ENCODE data around the gene CLEC1A. TPM values are rescaled to one million over a fixed set of nuclear protein-coding genes. Genes with fewer than 3 reads are reported as not detected.
A peak's percentile ranks its signal among the peaks of the same experiment; 100 is the strongest.

The CLEC1A gene
- total RNA-seq, 6 experiments from 2014 or later = 0.14 to 1.2 (median 0.71) TPM

DNA sequence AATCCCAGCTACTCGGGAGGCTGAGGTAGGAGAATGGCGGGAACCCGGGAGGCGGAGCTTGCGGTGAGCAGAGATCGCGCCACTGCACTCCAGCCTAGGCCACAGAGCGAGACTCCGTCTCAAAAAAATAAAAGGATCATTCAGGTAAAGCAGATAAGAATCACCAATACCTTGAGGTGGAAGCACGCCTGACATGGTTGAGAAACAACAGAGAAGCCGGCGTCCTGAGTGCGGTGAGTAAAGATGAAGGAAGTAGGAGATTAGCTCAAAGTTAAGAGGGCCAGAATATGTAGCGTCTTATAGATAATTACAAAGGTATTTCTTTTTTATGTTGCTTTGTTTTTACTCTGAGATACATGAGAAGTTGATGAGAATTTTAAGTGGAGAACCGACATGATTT, 16.5 kb upstream of the CLEC1A start:
- DNase-seq = no peak
- TF ChIP-seq, protein P1, sequence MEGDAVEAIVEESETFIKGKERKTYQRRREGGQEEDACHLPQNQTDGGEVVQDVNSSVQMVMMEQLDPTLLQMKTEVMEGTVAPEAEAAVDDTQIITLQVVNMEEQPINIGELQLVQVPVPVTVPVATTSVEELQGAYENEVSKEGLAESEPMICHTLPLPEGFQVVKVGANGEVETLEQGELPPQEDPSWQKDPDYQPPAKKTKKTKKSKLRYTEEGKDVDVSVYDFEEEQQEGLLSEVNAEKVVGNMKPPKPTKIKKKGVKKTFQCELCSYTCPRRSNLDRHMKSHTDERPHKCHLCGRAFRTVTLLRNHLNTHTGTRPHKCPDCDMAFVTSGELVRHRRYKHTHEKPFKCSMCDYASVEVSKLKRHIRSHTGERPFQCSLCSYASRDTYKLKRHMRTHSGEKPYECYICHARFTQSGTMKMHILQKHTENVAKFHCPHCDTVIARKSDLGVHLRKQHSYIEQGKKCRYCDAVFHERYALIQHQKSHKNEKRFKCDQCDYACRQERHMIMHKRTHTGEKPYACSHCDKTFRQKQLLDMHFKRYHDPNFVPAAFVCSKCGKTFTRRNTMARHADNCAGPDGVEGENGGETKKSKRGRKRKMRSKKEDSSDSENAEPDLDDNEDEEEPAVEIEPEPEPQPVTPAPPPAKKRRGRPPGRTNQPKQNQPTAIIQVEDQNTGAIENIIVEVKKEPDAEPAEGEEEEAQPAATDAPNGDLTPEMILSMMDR (IDR thresholded peaks at IDR 0.05) = no peak
- Mint-ChIP-seq H3K27me3 (ENCODE audit: insufficient read depth) (no peaks in the 10 kb centered on the region; the same call in 1 of the 2 replicates), H3K4me1 (ENCODE audit: low read depth) (peaks cover 55% of the 10 kb centered on the region), H3K27ac (no peak overlapping the region), H3K9me3 (peaks cover 7% of the 10 kb centered on the region; the same call in 1 of the 2 replicates), H3K36me3 (ENCODE audit: low read depth) (no peaks in the 10 kb centered on the region), H3K4me3 (no peak overlapping the region; the same call in 1 of the 2 replicates)

DNA sequence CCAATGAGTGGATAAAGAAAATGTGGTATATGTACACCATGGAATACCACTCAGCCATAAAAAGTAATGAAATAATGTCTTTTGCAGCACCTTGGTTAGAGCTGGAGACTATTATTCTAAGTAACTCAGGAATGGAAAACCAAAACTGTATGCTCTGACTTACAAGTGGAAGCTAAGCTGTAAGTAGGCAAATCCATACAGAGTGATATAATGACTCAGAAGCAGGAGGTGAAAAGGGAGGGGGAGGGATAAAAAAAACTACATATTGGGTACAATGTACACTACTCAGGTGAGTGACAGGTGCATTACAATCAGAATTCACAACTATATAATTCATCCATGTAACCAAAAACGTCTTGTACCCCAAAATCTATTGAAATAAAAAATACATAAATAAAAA, 15.1 kb upstream of the CLEC1A start:
- no peak overlapping the region for H3K4me3 Mint-ChIP-seq

DNA sequence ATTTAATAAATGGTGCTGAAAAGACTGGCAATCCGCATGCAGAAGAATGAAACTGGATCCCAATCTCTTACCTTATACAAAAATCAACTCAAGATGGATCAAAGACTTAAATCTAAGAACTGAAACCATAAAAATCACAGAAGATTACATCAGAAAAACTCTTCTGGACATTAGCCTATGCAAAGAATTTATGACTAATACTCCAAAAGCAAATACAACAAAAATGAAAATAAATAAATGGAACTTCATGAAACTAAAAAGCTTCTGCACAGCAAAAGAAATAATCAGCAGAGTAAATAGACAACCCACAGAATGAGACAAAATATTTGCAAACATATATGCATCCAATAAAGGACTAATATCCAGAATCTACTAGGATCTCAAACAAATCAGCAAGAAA, 14.3 kb upstream of the CLEC1A start:
- peak overlapping the region; percentile 63; the same call in 1 of the 2 replicates for H3K4me3 Mint-ChIP-seq
- DNase-seq = no peak
- no peaks in the 10 kb centered on the region for H3K36me3 Mint-ChIP-seq (ENCODE audit: low read depth)
- no peaks in the 10 kb centered on the region for H3K27me3 Mint-ChIP-seq (ENCODE audit: insufficient read depth)
- H3K27ac Mint-ChIP-seq = peak overlapping the region; percentile 41
- TF ChIP-seq, protein P1 (IDR thresholded peaks at IDR 0.05) = no peak
- H3K9me3 Mint-ChIP-seq = peaks cover 7% of the 10 kb centered on the region; the same call in 1 of the 2 replicates
- peaks cover 42% of the 10 kb centered on the region for H3K4me1 Mint-ChIP-seq (ENCODE audit: low read depth)

More for the DNA sequence above, 15.1 kb upstream of the CLEC1A start:
- TF ChIP-seq, protein P1 (IDR thresholded peaks at IDR 0.05) = no peak
- peaks cover 41% of the 10 kb centered on the region for H3K4me1 Mint-ChIP-seq (ENCODE audit: low read depth)
- H3K9me3 Mint-ChIP-seq = peaks cover 7% of the 10 kb centered on the region; the same call in 1 of the 2 replicates
- H3K36me3 Mint-ChIP-seq (ENCODE audit: low read depth) = no peaks in the 10 kb centered on the region
- no peaks in the 10 kb centered on the region; the same call in 1 of the 2 replicates for H3K27me3 Mint-ChIP-seq (ENCODE audit: insufficient read depth)
- DNase-seq = no peak
- no peak overlapping the region for H3K27ac Mint-ChIP-seq

DNA sequence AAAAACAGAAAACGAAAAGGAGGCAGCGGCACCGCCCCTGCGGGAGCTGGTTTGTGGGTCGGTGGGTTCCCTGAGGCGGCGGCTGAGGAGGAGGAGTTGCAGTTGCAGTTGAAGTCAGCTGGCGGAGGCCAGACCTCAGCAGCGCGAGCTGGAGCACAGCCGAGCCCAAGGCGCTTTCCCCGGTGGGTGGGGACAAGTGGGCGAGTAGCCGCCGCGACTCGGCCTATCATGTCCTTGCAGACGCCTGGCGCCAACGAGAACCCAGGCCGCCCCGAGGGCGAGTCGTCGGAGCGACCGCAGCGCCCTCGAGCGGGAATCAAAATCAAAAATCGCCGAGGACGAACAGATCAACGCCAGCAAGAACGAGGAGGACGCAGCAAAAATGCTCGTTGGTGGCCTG, 12.7 kb upstream of the CLEC1A start:
- no peak overlapping the region for H3K27ac Mint-ChIP-seq
- TF ChIP-seq, protein P1 (IDR thresholded peaks at IDR 0.05) = no peak
- no peaks in the 10 kb centered on the region for H3K27me3 Mint-ChIP-seq (ENCODE audit: insufficient read depth)
- peaks cover 7% of the 10 kb centered on the region for H3K9me3 Mint-ChIP-seq
- H3K4me3 Mint-ChIP-seq = no peak overlapping the region
- H3K36me3 Mint-ChIP-seq (ENCODE audit: low read depth) = no peaks in the 10 kb centered on the region
- DNase-seq = no peak
- peaks cover 45% of the 10 kb centered on the region for H3K4me1 Mint-ChIP-seq (ENCODE audit: low read depth)

DNA sequence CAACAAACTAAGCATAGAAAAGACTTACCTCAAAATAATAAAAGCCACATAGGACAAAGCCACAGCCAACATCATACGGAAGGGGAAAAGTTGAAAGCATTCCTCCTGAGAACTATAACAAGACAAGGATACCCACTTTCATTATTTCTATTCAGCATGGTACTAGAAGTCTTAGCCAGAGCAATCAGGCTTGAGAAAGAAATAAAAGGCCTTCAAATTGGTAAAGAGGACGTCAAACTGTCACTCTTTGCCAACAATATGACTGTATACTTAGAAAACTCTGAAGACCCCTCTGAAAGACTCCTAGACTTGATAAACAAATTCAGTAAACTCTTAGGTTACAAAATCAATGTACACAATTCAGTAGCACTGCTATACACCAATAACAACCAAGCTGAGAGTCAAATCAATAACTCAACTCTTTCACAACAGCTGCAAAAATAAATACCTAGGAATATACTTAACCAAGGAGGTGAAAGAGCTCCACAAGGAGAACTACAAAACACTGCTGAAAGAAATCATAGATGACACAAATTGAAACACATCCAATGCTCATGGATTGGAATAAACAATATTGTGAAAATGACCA, 11.6 kb upstream of the CLEC1A start:
- Mint-ChIP-seq H3K9me3 (peaks cover 7% of the 10 kb centered on the region), H3K4me3 (no peak overlapping the region), H3K27ac (no peak overlapping the region), H3K27me3 (ENCODE audit: insufficient read depth) (peaks cover 3% of the 10 kb centered on the region), H3K36me3 (ENCODE audit: low read depth) (no peaks in the 10 kb centered on the region), H3K4me1 (ENCODE audit: low read depth) (peaks cover 39% of the 10 kb centered on the region)
- no peak for DNase-seq
- TF ChIP-seq, protein P1 (IDR thresholded peaks at IDR 0.05) = no peak
